ENCODE data around the gene CNTF.
"Not testable (repeated sequence)": the region's sequence is repeated elsewhere in the genome, so short reads cannot be mapped to it uniquely, and the experiment has no call there.

The CNTF gene, protein sequence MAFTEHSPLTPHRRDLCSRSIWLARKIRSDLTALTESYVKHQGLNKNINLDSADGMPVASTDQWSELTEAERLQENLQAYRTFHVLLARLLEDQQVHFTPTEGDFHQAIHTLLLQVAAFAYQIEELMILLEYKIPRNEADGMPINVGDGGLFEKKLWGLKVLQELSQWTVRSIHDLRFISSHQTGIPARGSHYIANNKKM

DNA sequence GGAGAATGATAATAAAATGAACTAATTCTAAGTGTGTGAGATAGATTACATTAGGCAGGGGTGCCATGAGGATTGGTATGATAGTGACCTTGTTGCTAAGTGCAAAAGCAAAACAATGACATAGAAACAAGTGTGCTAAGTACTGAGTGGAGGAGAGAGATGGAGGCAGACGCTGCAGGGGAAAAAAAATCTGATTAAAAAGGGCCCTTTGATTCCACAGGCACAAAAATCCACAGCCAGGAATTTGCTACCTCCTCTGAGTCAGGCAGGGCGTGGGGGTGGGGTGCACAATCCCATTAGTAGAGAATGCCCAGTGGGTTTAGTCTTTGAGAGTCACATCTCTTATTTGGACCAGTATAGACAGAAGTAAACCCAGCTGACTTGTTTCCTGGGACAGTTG, at the start of gene CNTF:
TSS of gene CNTF (plus strand) at position 322 of the 400 bp plus-strand sequence. CDS start 88 bp downstream, outside the sequence.
- no peak for DNase-seq

DNA sequence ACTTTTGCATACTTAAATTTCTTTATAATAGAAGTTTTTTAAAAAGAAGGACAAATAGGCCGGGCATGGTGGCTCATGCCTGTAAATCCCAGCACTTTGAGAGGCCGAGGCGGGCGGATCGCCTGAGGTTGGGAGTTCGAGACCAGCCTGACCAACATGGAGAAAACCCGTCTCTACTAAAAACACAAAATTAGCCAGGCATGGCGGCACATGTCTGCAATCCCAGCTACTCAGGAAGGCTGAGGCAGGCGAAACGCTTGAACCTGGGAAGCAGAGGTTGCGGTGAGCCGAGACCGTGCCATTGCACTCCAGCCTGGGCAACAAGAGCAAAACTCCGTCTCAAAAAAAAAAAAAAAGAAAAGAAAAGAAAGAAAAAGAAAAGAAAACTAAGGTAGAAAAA, 49.6 kb upstream of the CNTF start:
- not testable (repeated sequence) for DNase-seq

DNA sequence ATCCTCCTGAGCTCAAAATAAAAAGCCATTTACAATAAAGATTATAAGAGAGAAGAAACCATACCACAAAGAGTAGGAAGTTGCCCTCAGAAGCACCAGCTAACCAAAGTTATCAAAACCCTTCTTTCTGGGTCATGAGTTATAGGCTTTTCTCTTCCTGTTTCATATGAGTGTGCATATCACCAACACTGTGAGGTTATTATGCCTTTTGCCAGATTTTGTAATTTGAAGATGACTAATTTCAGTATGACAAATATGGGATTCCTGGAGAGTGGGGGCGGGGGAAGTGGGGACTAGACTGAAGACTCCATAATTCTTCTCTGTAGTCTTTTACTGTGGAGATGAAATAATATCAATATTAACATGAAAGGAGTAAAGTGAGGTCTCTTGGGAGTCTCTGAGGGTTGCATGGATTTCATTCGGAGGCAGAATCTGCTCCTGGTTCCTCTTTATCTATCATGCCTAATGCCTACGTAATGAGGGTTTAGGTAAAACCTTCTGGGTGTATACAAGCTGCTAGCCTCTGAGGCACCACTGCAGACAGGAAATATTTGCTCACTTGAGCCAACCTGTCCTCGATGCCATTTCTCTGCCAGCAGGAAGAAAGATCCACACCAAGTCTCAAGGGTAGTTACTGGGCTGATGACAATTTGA, 48.9 kb upstream of the CNTF start:
- DNase-seq, result peak; percentile 57

DNA sequence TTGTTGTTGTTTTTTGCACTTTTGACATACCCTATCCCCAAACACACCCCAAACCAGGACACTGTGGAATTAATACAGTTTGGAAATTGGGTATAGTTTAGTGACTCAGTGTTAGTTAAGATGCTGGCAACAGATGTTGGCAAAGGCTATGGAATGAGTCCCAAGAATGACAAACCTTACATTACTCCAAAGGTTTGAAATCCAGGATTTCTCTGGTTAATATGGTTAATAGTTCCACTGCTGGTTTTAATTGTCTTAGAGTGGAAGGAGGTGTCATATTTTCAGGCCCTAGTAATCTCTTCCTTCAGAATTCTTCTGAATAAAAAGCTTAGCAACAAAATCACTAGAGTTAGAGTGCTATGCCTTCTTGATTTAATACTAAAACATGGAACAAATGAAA, 47.6 kb upstream of the CNTF start:
- no peak for DNase-seq

DNA sequence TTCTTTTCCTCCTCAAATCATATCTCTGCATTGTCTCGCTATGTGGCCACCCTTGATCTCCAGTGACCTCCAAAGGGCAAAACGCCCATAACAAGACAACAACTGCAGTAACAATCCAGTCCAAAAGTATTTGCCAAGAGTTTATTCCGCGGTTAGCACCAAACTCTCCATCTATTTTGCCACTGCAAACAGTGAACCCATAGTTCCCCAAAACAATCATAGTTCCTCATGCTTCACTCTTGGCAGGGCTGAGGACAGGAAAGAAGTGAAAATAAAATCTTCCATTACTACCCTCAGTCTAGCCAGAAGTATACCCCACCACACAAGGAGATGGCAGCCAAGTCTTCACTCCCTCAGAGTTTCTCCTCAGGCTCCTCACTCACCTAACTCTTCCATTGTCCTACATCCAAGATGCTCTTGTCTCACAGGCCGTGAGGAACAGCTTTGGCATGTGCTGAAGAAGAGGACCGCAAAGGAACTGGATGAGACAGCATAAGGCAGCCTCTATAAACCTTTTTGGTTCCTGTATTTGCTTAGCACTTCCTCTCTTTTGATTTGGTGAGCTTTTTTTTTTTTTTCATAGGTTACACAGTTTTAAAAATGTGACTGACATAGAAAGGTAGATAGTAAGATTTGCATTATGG, 47.0 kb upstream of the CNTF start, which contains the start of gene LPXN:
TSS of gene LPXN (minus strand) at position 480 of the 644 bp plus-strand sequence. CDS start at position 396, 84 bp downstream.
- peak; percentile 60 for DNase-seq

DNA sequence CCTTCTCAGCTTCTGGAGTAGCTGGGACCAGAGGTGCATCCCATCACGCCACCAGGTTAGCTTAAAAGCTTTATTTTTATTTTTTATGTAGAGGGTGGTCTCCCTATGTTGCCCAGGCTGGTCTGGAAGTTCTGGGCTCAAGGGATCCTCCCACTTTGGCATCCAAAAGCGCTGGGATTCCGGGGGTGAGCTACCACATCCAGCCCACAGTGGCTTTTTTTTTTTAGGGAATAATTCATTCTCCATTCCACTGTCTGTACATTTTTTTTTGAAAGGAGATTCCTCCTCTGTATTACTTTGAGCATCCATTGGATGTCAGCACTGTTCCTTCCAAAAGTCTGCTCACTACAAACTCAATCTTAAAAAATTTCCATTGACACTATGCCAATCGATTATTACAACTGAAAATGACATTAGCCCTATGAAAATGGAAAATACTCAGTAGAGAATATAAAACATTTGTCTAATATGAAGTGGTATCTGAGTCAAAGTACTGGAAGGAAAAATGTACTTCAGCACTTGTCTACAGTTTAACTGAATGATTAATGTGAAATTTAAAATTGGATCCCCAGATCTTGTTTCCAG, 45.5 kb upstream of the CNTF start:
- no peak for DNase-seq

DNA sequence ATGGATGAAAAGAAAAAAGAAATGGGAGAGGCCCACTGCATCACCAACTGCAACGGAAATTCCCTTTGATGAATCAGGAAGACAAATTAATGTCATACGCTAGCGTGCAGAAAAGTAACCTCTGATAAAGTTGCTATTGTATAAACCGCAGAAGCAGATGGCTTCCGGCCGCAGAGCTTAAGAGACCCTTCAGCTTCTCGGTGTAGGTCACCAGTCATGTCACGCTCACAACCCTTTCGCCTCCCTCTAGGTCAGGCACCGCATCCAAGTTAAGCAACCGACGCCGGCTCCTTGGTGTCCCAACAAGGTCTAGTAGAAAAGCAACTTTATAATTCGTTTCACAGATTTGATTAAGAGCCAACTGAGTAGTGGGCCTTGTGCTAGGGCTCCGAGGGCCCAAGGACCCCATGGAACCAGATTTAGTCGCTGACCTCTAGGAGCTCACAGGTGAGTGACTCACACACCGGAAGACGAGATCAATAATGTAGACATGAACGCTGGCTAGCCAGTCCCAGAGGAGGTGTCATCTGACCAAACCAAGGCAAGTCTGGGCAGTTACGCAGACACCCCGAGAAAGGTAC, 44.8 kb upstream of the CNTF start:
- peak; percentile 74 for DNase-seq

DNA sequence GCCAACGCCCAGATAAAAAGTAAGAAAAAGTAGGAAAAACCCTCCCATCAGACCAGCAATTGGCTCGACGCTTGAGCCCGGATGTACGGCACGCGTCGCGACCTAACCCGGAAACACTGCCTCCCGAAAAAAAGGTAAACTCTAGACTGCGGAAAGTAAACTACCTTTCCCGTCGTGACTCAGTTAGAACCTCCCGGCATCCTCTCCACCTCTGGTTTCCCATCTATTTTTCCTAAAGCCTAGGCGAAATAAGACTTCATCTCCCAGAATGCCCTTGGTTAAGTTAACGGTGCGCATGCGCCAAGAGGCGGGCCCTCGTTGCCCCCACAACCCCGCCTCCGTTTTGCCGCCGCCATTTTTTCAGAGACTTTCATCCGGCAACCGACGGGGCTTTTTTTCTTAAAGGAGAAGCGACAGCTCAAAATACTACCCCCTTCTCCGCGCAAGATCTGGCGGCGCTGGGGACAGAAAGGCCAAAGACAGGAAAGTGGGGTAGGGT, 44.3 kb upstream of the CNTF start:
- peak; percentile 91 for DNase-seq

DNA sequence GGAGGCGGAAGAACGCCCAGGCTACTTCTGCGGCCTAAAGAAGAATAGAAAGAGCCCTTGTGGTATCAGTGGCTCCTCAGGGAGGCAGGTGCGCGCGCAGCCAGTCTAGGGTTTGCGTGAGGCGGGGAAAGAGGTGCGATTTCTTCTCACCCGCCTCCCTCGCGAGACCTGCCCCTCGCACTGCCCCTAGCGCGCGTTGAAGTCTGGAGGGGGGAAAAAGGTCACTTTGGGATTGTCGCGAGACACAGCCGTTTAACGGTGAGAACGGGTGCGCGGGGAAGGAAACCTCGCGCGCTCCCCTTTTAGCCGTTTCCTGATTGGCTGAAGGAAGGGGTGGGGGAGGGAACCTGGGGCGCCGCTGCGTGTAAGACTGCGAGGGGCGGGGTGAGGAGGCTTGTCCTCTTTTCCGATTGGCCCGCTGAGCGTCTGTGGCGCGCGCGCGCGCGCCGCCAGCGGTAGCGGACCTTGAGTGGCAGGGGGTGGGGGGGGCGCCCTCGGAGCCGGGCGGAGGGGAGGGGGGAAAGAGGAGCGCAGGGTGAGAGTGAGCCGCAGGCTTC, 43.8 kb upstream of the CNTF start, which contains the start of gene ZFP91:
TSS of gene ZFP91 (plus strand) at position 429 of the 557 bp plus-strand sequence. CDS start 219 bp downstream, outside the sequence.
- peak; percentile 96 for DNase-seq

DNA sequence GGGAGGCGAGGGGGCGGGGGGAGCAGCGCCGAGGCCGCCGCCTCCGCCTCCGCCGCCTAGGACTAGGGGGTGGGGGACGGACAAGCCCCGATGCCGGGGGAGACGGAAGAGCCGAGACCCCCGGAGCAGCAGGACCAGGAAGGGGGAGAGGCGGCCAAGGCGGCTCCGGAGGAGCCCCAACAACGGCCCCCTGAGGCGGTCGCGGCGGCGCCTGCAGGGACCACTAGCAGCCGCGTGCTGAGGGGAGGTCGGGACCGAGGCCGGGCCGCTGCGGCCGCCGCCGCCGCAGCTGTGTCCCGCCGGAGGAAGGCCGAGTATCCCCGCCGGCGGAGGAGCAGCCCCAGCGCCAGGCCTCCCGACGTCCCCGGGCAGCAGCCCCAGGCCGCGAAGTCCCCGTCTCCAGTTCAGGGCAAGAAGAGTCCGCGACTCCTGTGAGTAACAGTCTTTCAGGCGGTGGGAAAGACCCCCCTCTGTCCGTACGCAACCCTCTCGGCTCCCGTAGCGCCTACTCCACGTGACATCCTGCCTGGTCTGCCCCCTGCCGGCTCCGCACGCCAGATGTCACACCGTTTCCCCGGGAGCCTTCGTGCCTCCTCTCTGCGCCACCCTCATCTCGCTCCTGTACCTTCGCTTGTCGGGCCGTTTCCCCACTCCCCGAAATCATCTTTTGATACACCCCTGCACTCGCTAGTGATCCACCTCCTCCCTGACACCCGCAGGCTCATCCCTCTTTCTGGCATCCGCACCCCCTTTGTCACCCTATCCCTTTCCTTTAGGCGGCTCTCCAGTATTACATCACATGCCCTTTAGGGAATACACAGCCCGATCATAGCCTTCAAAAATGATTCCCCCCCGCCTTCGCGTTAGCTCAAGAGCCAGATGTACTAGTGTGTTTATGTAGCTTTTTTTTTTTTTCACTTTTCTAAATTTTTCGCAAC, 43.0 kb upstream of the CNTF start:
- DNase-seq, result peak; percentile 92

DNA sequence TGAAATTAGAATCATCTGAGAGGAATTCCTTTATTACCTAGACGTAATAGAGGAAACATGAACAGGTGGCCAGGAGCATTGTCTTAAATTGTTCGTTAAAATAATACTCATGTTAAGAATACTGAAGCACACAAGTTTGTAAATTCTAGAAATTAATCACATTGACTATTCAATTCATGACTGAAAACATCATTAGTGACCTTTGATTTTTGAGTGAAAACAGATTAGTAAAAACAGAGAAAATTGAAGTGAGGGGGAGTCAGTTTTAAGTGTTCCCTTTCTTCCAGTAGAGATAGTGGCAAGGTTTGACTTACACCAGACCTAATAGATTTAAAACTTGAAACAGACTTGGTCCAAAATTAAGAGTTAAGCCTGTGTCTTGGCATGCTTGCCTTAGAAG, 42.2 kb upstream of the CNTF start:
- DNase-seq, result no peak

DNA sequence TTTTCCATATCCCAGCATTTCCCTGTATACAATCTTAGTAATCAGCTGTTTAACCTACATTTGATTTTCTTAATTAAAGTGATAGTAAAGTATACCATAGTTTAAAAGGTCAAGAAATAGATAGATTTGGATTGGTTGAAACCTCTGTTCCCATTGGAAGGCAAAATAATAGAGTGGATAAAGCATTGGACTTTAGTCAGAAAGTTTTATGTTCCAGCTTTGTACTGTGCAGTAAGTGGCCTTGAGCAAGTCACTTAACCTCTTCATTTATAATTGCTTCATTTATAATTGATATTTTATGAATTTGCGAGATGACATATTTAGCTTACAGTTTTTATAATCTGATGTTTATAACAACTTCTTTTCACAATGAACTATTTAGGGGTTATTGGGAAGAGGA, 40.0 kb upstream of the CNTF start:
- DNase-seq, result no peak

DNA sequence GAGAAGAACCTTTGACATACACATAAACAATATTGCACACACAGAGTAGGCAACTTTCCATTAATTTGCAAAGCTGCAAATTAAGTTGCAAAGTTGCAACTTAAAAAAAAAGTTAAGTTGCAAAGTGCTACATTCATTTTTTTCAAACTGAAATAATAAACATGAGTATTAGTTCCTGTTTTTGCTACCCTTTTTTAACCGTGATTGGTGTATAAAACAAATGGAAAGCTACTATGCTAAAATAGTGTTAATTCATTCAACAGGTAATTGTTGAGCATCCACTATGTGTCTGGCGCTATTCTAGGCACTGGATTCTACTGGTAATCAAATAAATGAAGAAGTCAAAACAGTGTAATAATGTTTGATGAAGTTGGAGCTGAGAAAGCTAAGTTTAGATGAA, 35.5 kb upstream of the CNTF start:
- DNase-seq, result no peak

DNA sequence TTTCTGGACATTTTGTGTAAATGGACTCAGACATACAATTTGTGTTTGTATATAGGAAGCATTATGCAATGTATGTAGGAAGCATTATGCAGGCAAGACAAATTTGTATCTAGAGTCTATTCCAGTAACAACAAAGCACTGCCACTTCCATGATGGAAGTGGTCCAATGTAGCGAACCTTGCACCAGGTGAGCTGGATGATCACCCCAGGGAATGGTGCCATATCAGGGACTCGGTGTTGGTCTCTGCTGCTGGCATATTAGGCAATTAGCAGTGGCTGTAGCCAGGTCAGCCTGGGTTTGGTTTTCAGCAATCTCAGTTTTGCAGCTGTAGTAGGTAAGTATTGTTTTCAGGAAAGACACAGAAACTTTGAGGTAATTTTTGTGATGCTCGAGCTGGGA, 30.8 kb upstream of the CNTF start:
- no peak for DNase-seq

DNA sequence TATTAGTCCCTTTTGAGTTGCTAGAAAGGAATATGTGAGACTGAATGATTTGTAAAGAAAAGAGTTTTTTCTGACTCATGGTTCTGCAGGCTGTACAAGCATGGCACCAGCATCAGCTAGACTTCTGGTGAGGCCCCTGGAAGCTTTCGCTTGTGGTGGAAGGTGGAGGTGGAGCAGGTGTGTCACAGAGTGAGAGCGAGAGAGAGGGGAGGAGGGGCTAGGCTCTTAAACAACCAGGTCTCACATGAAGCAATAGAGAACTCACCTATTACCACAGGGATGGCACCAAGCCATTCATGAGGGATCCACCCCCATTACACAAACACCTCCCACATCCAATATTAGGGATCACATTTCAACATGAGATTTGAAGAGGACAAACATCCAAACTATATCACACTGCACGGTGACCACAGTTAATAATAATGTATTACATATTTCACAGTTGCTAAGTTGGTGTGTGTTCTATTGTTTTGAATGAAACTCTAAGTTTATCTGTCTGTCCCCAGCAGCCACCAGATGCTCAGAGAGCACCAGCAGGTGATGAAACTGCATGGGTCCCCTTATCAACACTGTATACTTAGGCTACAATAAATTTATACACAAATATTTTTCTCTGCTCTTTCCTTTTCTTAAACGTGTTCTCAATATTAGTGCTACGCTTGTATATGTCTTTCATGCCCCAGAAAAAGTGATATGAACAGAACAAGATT, 29.5 kb upstream of the CNTF start:
- no peak for DNase-seq

DNA sequence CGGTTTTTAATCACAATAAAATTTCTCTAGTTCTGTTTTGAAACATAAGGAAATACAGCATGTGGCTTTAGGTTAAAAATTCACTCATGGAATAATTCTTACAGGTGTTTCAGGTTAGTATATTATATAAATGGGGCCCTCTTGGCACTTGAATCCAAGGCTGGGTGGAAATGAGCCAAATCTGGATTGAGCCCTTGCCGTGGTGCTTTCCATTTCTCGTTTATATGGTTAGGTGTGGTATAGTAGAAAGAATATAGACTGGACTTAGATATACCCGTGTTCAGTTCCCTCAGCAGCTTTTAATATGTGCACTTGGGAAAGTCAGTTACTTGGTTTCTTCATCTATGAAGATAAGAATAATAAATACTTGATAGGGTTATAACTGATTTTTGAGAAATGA, 27.6 kb upstream of the CNTF start:
- no peak for DNase-seq

DNA sequence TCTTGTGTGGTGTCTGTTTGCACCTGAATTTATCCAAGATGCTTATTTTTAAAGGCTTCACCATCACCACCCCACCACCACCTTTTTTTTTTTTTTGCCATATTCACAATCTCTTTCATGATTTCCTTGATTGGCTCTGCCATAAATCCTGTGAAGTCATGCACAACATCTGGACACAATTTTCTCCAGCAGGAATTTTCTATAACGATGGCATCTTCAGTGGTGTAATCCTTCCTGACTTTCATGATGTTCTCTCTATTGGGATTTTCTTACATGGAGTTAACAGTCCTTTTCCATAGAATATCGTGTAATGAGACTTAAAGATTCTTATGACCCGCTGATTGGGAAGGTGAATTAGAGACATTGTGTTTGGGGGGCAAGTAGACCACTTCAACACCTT, 25.8 kb upstream of the CNTF start:
- DNase-seq, result no peak

DNA sequence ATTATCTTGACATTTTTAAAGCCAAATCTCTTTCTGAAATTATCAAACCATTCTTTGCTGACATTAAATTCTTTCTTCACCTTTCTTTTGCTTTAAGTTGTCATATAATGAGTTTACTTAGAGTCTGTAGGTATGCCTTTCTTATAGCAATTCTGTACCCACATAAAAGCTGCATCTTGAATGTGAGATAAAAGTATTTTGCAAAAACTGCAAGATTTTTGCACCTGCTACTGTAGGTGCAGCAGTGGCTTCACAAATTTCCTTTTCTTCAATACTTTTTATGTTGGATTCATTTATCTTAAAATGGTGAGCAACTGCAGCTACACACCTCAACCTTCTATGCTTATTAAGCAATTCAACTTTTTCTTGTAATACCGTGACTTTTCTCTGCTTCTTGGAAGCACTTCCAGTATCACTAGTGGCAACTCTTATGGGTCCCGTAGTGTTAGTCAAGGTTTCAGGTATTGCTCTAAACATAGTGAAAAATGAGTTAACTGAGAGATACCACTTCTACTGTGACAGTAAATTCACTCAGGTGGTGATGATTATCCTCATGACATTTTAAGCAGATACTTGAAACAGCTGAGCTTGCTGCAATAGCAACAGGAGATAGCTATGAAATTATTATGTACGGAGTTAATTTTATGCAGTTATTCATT, 24.9 kb upstream of the CNTF start:
- DNase-seq, result no peak

DNA sequence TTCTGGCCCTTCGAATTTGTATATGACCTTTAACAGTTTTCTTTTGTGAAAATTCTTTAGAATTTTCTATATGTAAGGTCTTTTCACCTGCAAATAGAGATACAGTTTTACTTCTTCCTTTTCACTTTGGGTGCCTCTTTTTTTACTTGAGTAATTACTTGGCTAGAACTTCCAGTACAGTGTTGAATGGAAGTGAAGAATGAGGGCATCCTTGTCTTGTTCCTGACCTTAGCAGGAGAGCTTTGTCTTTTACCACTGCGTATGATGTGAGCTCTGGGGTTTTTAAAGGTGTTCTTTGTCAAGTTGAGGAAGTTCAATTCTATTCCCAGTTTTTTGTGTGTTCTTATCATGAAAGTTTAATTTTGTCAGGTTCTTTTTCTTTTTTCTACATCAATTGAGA, 22.0 kb upstream of the CNTF start:
- no peak for DNase-seq

DNA sequence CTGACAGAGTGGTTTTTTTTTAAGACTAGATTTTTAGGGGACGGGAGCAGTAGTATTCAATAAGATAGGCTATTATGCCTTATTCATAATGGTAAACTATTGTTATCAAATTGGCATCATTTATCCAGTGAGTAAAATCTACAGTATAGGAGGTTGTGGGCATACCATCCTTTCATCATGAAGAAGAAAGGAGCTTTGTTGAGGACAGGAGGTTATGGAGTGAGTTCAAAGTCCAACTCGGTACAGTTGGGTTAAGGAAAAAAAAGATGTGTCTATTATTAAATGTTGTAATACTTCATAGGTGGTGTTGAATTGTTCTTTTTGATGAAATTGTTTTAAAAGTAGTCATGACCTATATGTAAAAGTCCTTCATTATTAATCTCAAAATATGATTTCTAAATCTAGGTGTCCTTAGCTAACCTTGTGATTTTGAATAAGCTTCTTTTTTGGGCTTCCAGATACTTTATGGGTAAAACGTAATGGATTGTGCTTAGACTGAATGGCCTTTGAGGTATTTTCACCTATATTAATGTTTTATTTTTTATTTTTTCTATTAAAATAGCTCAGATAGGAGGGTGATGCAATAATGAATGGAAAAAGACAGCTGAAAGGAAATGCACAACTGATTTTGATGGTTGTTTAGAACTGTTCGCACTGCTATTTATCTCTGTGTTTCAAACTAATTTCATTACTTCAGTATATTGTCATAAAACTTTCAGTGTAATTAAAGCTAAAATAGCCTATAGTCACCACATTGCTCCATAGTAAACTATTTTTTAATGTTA, 15.3 kb upstream of the CNTF start:
- no peak for DNase-seq
